SK-N-SH (cell line): ENCODE data around the gene CCND2. TPM values are rescaled to one million over a fixed set of nuclear protein-coding genes. Genes with fewer than 3 reads are reported as not detected.

ENCODE experiments used
- CTCF ChIA-PET: fragments of 300-600, 350-600 bp; formaldehyde crosslinking; extraction: SDS; loops from one replicate; lab custom pipeline; 2021; lab: Yijun Ruan, JAX
- POLR2A ChIA-PET: fragments of 350-600 bp; sonication (Branson Sonifier 250); formaldehyde crosslinking; extraction: SDS; loops from one replicate; lab custom pipeline; 2020; ENCODE audit warnings: antibody characterized with exemption, inconsistent platforms; lab: Yijun Ruan, JAX
- DNase-seq: peaks from one replicate; pipeline ENCODE4 v3.0.0; 2012
- H2AFZ ChIP-seq: fragments of 200-600 bp; sonication (generic); 2 replicates; pipeline ENCODE4 v1.8.1; 2016; ENCODE audit warnings: antibody characterized with exemption, mild to moderate bottlenecking, low read depth
- H3F3A ChIP-seq: fragments of 200-600 bp; sonication (generic); replicated peaks from 2 replicates; pipeline ENCODE3; 2016; ENCODE audit warnings: antibody characterized with exemption, mild to moderate bottlenecking; ENCODE audit not compliant: insufficient read depth
- H3K27ac ChIP-seq, 2 experiments: fragments of 200-500 bp in 1 of 2; fragments of 200-600 bp in 1 of 2; sonication (Bioruptor generic) in 1 of 2; sonication (generic), shearing (Covaris generic) in 1 of 2; 2 replicates each; pipeline versions ENCODE4 v1.5.1 to v1.6.1; 2014 to 2016; ENCODE audit warnings: low read depth in 2 of 2, inconsistent platforms in 1 of 2, low read length in 1 of 2, mild to moderate bottlenecking in 1 of 2, mixed read lengths in 1 of 2
- H3K27me3 ChIP-seq: fragments of 200-600 bp; sonication (generic), shearing (Covaris generic); 2 replicates; pipeline ENCODE4 v1.6.1; 2016; ENCODE audit warnings: mixed run types; ENCODE audit not compliant: insufficient read depth
- H3K36me3 ChIP-seq, 2 experiments: fragments of 200-500 bp in 1 of 2; fragments of 200-600 bp in 1 of 2; sonication (Bioruptor generic) in 1 of 2; sonication (generic) in 1 of 2; replicated peaks in 1 of 2; 2 replicates each; pipeline versions ENCODE3 to v1.5.1; 2014 to 2016; ENCODE audit warnings: low read length in 1 of 2, mild to moderate bottlenecking in 1 of 2; ENCODE audit not compliant: insufficient read depth in 2 of 2, control insufficient read depth in 1 of 2
- H3K4me1 ChIP-seq, 2 experiments: fragments of 200-500 bp in 1 of 2; fragments of 200-600 bp in 1 of 2; sonication (Bioruptor generic) in 1 of 2; sonication (generic), shearing (Covaris generic) in 1 of 2; 2 replicates each; pipeline versions ENCODE4 v1.5.1 to v1.6.1; 2014 to 2016; ENCODE audit warnings: low read depth in 1 of 2, low read length in 1 of 2, mixed run types in 1 of 2; ENCODE audit not compliant: insufficient read depth in 2 of 2, control insufficient read depth in 1 of 2
- H3K4me2 ChIP-seq: fragments of 200-600 bp; sonication (generic), shearing (Covaris generic); 2 replicates; pipeline ENCODE4 v1.6.1; 2017; ENCODE audit warnings: mixed run types
- H3K4me3 ChIP-seq, 2 experiments: fragments of 200-500 bp in 1 of 2; fragments of 200-600 bp in 1 of 2; sonication (Bioruptor generic) in 1 of 2; sonication (generic), shearing (Covaris generic) in 1 of 2; 2 replicates each; pipeline versions ENCODE4 v1.5.1 to v1.8.1; 2014 to 2016; ENCODE audit warnings: low read depth in 2 of 2, inconsistent platforms in 1 of 2, low read length in 1 of 2, mild to moderate bottlenecking in 1 of 2, mixed read lengths in 1 of 2, moderate library complexity in 1 of 2
- H3K79me2 ChIP-seq: fragments of 200-600 bp; sonication (generic); 2 replicates; pipeline ENCODE4 v1.8.1; 2017; ENCODE audit warnings: mild to moderate bottlenecking; ENCODE audit not compliant: insufficient read depth
- H3K9ac ChIP-seq: fragments of 200-600 bp; sonication (generic); 2 replicates; pipeline ENCODE4 v1.6.1; 2017; ENCODE audit warnings: mixed run types
- H3K9me2 ChIP-seq: fragments of 200-600 bp; sonication (generic); 2 replicates; pipeline ENCODE4 v1.6.1; 2017; ENCODE audit warnings: mixed run types
- H3K9me3 ChIP-seq: fragments of 200-600 bp; sonication (generic); 2 replicates; pipeline ENCODE4 v1.6.1; 2017; ENCODE audit warnings: mixed run types, mild to moderate bottlenecking, moderate library complexity
- H4K20me1 ChIP-seq: fragments of 200-600 bp; sonication (generic); 2 replicates; pipeline ENCODE4 v1.6.1; 2017; ENCODE audit warnings: mild to moderate bottlenecking, mixed run types; ENCODE audit not compliant: insufficient read depth
- CHD2 ChIP-seq: fragments of 150-350 bp; IDR thresholded peaks from 2 replicates; pipeline ENCODE4 v1.6.1; 2018; ENCODE audit warnings: low read length; ENCODE audit not compliant: partially characterized antibody
- EZH2phosphoT487 ChIP-seq: fragments of 200-600 bp; sonication (generic); IDR thresholded peaks from 2 replicates; pipeline ENCODE4 v1.6.1; 2017; ENCODE audit warnings: low read depth, mixed run types, mild to moderate bottlenecking, antibody characterized with exemption, moderate library complexity, borderline replicate concordance
- FOXJ3 ChIP-seq: sonication (generic); formaldehyde crosslinking; IDR thresholded peaks from 2 replicates; pipeline ENCODE4 v1.5.1; 2020; ENCODE audit warnings: mild to moderate bottlenecking, missing genetic modification reagents
- GATA2 ChIP-seq: sonication (generic); formaldehyde crosslinking; IDR thresholded peaks from 2 replicates; pipeline ENCODE4 v1.5.0; 2020; ENCODE audit warnings: mild to moderate bottlenecking, missing genetic modification reagents
- JUND ChIP-seq: IDR thresholded peaks from 2 replicates; pipeline ENCODE4 v1.4.0; 2012
- MEF2A ChIP-seq: IDR thresholded peaks from 2 replicates; pipeline ENCODE4 v1.4.0; 2012; ENCODE audit warnings: low read depth, borderline replicate concordance
- NFIC ChIP-seq: IDR thresholded peaks from 2 replicates; pipeline ENCODE4 v1.4.0; 2012; ENCODE audit warnings: borderline replicate concordance
- RCOR1 ChIP-seq: fragments of 150-350 bp; IDR thresholded peaks from 2 replicates; pipeline ENCODE4 v1.6.1; 2017; ENCODE audit warnings: antibody characterized with exemption, low read length
- RXRA ChIP-seq: IDR thresholded peaks from 2 replicates; pipeline ENCODE4 v1.4.0; 2012; ENCODE audit warnings: low read depth, mild to moderate bottlenecking, borderline replicate concordance
- SIN3A ChIP-seq: IDR thresholded peaks from 2 replicates; pipeline ENCODE4 v1.6.1; 2012; ENCODE audit warnings: low read depth, mild to moderate bottlenecking, low read length, moderate library complexity, borderline replicate concordance
- SMC3 ChIP-seq: IDR thresholded peaks from 2 replicates; pipeline ENCODE4 v1.6.1; 2012; ENCODE audit warnings: low read depth, low read length, improper control_type of control experiment
- TEAD4 ChIP-seq: IDR thresholded peaks from 2 replicates; pipeline ENCODE4 v1.4.0; 2012; ENCODE audit warnings: mild to moderate bottlenecking, borderline replicate concordance; ENCODE audit not compliant: insufficient read depth
- USF1 ChIP-seq: IDR thresholded peaks from 2 replicates; pipeline ENCODE4 v1.4.0; 2012; ENCODE audit warnings: low read depth, borderline replicate concordance
- ZBTB33 ChIP-seq: IDR thresholded peaks from 2 replicates; pipeline ENCODE4 v1.4.0; 2012; ENCODE audit warnings: low read depth, borderline replicate concordance
- WGBS: methylation state at CpG from one replicate; pipeline ENCODE4 v1.1.6; 2017; ENCODE audit warnings: low lambda C conversion rate; 5-methylcytosine and 5-hydroxymethylcytosine counted together
- polyA plus RNA-seq, 3 experiments: library from polyadenylated mRNA; depleted of rRNA; stranded (reverse); fragments of >200 nt; gene quantifications; 2 replicates each; pipeline ENCODE4 v1.2.3, GENCODE V29; 2012
- TF ChIP-seq, protein P1 (sequence below): fragments of 200-600 bp; sonication (generic); IDR thresholded peaks from 2 replicates; pipeline ENCODE4 v1.6.1; 2017; ENCODE audit warnings: antibody characterized with exemption, mild to moderate bottlenecking, moderate library complexity
- TF ChIP-seq, protein P2 (sequence below): IDR thresholded peaks from 2 replicates; pipeline ENCODE4 v1.6.1; 2012; ENCODE audit warnings: mild to moderate bottlenecking, low read depth, low read length, moderate library complexity

CCND2 gene
- polyA plus RNA-seq, 1 of the 3 experiments (the other 2 are of a cell fraction): not detected

DNA sequence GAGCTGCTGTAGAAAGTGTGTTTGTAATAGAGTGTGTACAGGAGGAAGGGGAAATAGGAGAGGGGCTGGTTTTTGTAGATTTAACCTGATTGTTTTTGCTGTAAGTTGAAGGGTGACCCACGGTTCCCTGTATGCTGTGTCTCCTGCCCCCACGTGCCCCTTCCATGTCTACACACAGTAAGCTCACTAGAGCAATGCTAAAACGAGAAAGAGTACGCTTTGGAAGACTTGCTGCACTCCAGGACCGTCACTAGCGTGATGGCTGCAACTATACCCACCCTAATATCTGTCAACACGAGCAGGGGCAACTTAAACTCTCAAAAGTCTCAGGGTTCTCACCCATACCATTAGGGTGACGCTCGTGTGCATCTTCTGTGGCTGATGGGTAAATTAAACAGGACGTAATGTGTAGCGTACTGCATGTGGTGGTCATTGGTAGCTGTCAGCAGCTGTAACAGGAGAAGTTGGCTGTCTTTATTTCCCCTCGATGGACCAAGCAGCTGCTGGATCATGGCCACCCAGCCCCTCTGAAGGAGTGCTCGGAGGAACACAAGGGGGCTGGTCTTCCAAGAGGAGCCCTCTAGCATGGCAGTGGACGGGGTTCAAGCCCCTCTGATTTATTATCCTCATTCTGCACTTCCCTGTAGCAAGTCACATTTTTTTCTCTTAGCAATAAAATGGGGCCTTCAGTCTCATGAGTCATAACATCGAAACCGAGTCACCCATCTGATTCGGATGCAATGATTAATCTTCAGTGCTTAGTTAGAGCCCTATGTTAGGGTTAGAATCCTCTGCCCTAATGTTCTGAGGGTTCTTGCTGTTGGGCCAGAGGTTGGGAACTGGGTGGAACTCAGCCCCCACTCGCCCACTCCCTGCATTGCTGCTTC, 14.0 kb downstream of the CCND2 start:
- no peak overlapping the region for H3K4me3 ChIP-seq
- no peak overlapping the region for H3K27ac ChIP-seq
- H3K4me2 ChIP-seq: no peak overlapping the region
- no peaks in the 10 kb centered on the region for H3K79me2 ChIP-seq
- H3F3A ChIP-seq: no peaks in the 10 kb centered on the region
- H3K36me3 ChIP-seq: no peaks in the 10 kb centered on the region
- H3K4me1 ChIP-seq: no peaks in the 10 kb centered on the region
- H3K27me3 ChIP-seq: peaks cover 98% of the 10 kb centered on the region
- CTCF ChIA-PET: interaction anchor here (1.2 to 15.2 kb wide), 3 partner anchors 10 to 402 kb away, joined by 3 to 162 read pairs (median 13); no protein-coding TSS in a partner anchor
- TF ChIP-seq GATA2 (no peak), EZH2phosphoT487 (no peak), SIN3A (no peak), SMC3 (no peak), RCOR1 (no peak), NFIC (no peak), CHD2 (no peak), MEF2A (no peak), FOXJ3 (CRISPR knock-in tag) (no peak)
- POLR2A ChIA-PET: no interaction called here
- H2AFZ ChIP-seq: no peak overlapping the region
- no peaks in the 10 kb centered on the region for H3K9me2 ChIP-seq
- no peak for DNase-seq
- H3K9me3 ChIP-seq: no peaks in the 10 kb centered on the region
- WGBS: 5% methylated on average over 18 of the region's 18 CpGs
- H4K20me1 ChIP-seq: no peaks in the 10 kb centered on the region
- H3K9ac ChIP-seq: no peak overlapping the region

DNA sequence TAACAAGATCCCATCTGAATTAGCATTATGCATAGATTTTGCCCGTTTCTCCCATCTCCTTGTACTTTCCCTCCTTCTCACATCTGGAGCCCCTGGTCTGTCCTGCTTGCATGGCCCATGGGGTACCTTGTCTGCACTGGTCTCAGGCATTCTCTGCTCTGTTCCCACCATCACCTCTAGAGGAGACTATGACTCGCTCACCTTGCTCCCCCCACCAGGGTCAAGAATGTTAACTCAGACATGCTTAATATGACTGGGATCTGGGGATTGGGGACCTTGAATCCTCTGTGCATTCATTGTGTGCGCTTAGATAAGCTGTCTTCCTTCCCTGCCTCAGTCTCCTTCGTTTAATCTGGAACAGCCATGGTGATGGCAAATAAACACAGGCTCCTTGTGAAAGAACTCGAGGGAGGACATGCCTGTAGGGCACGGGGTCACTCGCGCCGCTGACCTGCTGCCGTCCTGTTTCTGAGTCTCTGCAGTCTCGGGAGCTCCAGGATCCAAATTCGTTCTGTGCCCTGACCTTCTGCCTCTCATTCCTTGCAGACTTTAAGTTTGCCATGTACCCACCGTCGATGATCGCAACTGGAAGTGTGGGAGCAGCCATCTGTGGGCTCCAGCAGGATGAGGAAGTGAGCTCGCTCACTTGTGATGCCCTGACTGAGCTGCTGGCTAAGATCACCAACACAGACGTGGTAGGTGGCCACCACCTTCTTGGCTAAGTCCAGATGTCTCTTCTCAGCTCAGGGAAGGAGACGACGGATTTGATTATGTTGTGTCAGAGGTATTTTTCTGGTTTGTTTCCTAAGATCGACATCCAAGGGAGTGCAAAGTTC, 15.0 kb downstream of the CCND2 start:
- Histone ChIP-seq H3K9me2 (no peaks in the 10 kb centered on the region), H4K20me1 (no peaks in the 10 kb centered on the region), H3K4me2 (no peak overlapping the region), H3K27ac (no peak overlapping the region), H3K4me3 (no peak overlapping the region), H3F3A (no peaks in the 10 kb centered on the region), H3K36me3 (no peaks in the 10 kb centered on the region), H2AFZ (no peak overlapping the region), H3K79me2 (no peaks in the 10 kb centered on the region), H3K4me1 (no peaks in the 10 kb centered on the region), H3K9ac (no peak overlapping the region), H3K9me3 (no peaks in the 10 kb centered on the region), H3K27me3 (peaks cover 98% of the 10 kb centered on the region)
- WGBS: 20% methylated on average over 19 of the region's 20 CpGs
- DNase-seq: no peak
- ChIA-PET POLR2A (no interaction called here), CTCF (interaction anchor here (1.2 to 15.2 kb wide), 4 partner anchors 11 to 569 kb away, joined by 3 to 162 read pairs (median 4); no protein-coding TSS in a partner anchor)
- TF ChIP-seq RXRA (no peak), TEAD4 (no peak), JUND (no peak), USF1 (no peak), ZBTB33 (no peak)
- TF ChIP-seq, protein P1, sequence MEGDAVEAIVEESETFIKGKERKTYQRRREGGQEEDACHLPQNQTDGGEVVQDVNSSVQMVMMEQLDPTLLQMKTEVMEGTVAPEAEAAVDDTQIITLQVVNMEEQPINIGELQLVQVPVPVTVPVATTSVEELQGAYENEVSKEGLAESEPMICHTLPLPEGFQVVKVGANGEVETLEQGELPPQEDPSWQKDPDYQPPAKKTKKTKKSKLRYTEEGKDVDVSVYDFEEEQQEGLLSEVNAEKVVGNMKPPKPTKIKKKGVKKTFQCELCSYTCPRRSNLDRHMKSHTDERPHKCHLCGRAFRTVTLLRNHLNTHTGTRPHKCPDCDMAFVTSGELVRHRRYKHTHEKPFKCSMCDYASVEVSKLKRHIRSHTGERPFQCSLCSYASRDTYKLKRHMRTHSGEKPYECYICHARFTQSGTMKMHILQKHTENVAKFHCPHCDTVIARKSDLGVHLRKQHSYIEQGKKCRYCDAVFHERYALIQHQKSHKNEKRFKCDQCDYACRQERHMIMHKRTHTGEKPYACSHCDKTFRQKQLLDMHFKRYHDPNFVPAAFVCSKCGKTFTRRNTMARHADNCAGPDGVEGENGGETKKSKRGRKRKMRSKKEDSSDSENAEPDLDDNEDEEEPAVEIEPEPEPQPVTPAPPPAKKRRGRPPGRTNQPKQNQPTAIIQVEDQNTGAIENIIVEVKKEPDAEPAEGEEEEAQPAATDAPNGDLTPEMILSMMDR: no peak
- TF ChIP-seq, protein P2, sequence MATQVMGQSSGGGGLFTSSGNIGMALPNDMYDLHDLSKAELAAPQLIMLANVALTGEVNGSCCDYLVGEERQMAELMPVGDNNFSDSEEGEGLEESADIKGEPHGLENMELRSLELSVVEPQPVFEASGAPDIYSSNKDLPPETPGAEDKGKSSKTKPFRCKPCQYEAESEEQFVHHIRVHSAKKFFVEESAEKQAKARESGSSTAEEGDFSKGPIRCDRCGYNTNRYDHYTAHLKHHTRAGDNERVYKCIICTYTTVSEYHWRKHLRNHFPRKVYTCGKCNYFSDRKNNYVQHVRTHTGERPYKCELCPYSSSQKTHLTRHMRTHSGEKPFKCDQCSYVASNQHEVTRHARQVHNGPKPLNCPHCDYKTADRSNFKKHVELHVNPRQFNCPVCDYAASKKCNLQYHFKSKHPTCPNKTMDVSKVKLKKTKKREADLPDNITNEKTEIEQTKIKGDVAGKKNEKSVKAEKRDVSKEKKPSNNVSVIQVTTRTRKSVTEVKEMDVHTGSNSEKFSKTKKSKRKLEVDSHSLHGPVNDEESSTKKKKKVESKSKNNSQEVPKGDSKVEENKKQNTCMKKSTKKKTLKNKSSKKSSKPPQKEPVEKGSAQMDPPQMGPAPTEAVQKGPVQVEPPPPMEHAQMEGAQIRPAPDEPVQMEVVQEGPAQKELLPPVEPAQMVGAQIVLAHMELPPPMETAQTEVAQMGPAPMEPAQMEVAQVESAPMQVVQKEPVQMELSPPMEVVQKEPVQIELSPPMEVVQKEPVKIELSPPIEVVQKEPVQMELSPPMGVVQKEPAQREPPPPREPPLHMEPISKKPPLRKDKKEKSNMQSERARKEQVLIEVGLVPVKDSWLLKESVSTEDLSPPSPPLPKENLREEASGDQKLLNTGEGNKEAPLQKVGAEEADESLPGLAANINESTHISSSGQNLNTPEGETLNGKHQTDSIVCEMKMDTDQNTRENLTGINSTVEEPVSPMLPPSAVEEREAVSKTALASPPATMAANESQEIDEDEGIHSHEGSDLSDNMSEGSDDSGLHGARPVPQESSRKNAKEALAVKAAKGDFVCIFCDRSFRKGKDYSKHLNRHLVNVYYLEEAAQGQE: no peak
